ENCODE data around the gene MED15. TPM values are rescaled to one million over a fixed set of nuclear protein-coding genes. Genes with fewer than 3 reads are reported as not detected.

Gene MED15
- 28.2 and 37.9 TPM in 2 replicates for total RNA-seq

GRCh38 chr22:20507253-20508066, at the start of gene MED15:
Gene MED15 (plus strand): TSS chr22:20507610. CDS start chr22:20507679, 69 bp downstream.

GRCh38 chr22:20494978-20495860, 12.2 kb upstream of the MED15 start, which contains the start of gene KLHL22:
Gene KLHL22 (minus strand): TSS chr22:20495795. CDS start chr22:20489211, 6,584 bp downstream.

Other genes starting within 250 kb of the MED15 start
- 0.19 and 0.54 TPM in 2 replicates for gene RTN4R, start 239.3 kb upstream of the MED15 start, total RNA-seq
- gene DGCR6L, start 187.6 kb upstream of the MED15 start, total RNA-seq, result 46.8 and 48.0 TPM in 2 replicates
- gene ZNF74, start 113.5 kb upstream of the MED15 start, total RNA-seq, result 12.6 and 15.0 TPM in 2 replicates
- 11.9 and 17.2 TPM in 2 replicates for gene SCARF2, start 69.8 kb upstream of the MED15 start, total RNA-seq
- gene KLHL22, start 11.8 kb upstream of the MED15 start, total RNA-seq, result 16.0 and 19.9 TPM in 2 replicates

All from endothelial cell of coronary artery (primary cell).